Measurements from ENCODE around the gene COPS9. TPM values are rescaled to one million over a fixed set of nuclear protein-coding genes. Genes with fewer than 3 reads are reported as not detected.

Gene COPS9
- 98.1 TPM for total RNA-seq
- long read RNA-seq, transcript COPS9-205 (3 exons, 418 nt) = major isoform, 6 of 7 reads
- long read RNA-seq, partial matches to known transcripts = 0 of 7 reads
- long read RNA-seq, other reads (novel, unspliced or antisense) = 1 of 7 reads

DNA sequence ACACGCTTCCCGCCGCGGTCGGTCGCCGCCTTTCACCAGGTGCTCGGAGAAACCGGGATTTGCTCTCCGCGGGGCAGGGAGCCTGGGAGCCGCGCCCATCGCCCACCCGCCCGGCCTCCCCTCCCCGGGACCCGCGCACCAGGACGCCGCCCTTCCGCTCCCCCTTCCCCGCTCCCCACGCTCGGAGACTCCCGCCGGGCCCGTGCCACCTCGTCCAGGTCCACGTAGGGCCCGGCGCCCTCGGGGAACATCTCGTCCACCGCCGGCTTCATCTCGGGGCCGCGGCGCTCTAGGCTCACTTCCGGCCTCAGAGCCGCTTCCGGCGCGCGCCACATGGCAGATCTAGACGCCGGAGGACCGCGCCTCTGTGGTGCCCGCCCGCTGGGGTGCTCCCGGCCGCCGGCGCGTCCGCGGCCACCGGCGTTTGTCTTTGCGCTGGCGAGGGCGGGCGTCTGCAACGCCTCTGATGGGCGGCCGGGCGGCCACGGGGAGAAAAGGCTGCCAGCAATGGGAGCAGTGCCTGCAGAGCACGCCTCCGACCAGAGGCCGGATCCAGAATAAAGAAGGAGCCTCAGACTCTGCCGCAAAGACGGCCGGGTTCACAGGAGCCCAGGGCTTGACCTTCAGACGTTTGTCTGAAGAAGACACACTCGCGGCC, at the start of gene COPS9:
Gene COPS9 (minus strand): TSS at position 293 of the 658 bp plus-strand sequence. CDS start 21 bp downstream, at position 272.
- peak; percentile 98 for ATAC-seq
- Histone ChIP-seq H3K9me3 (no peaks in the 10 kb centered on the region), H3K27me3 (no peaks in the 10 kb centered on the region), H3K27ac (peak within 1 kb of the TSS; percentile 82), H3K36me3 (peaks cover 26% of the 10 kb centered on the region), H3K4me3 (peak within 1 kb of the TSS; percentile 100), H3K4me1 (peaks cover 10% of the 10 kb centered on the region)
- intact Hi-C loops (cut with DNase I) = no loop called here
- peak; percentile 94 for DNase-seq
- TF ChIP-seq, protein P1, sequence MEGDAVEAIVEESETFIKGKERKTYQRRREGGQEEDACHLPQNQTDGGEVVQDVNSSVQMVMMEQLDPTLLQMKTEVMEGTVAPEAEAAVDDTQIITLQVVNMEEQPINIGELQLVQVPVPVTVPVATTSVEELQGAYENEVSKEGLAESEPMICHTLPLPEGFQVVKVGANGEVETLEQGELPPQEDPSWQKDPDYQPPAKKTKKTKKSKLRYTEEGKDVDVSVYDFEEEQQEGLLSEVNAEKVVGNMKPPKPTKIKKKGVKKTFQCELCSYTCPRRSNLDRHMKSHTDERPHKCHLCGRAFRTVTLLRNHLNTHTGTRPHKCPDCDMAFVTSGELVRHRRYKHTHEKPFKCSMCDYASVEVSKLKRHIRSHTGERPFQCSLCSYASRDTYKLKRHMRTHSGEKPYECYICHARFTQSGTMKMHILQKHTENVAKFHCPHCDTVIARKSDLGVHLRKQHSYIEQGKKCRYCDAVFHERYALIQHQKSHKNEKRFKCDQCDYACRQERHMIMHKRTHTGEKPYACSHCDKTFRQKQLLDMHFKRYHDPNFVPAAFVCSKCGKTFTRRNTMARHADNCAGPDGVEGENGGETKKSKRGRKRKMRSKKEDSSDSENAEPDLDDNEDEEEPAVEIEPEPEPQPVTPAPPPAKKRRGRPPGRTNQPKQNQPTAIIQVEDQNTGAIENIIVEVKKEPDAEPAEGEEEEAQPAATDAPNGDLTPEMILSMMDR (IDR thresholded peaks at IDR 0.05) = no peak

DNA sequence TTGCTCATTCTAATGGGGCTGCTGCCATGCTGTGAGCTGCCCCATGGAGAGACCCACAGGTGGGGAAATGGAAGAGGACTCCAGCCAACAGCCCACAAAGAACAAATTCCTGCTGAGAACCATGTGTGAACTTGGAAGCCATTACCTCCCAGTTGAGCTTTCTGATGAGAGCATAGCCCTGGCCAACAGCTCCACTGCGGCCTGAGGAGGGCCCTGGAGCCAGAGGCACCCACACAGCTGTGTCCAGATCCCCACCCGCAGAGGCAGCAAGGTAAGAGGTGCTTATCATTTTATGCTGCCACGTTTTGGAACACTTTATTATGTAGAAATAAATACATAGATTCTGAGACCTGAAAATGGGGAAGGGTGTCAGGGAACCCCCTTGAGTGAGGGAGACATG, 48.6 kb upstream of the COPS9 start:
- Histone ChIP-seq H3K36me3 (no peaks in the 10 kb centered on the region), H3K4me3 (no peak overlapping the region), H3K4me1 (no peaks in the 10 kb centered on the region), H3K27ac (no peak overlapping the region), H3K9me3 (peaks cover 5% of the 10 kb centered on the region), H3K27me3 (peaks cover 4% of the 10 kb centered on the region)
- DNase-seq = peak; percentile 16
- ATAC-seq = no peak
- intact Hi-C loops (cut with DNase I) = no loop called here
- TF ChIP-seq, protein P1 (IDR thresholded peaks at IDR 0.05) = no peak

DNA sequence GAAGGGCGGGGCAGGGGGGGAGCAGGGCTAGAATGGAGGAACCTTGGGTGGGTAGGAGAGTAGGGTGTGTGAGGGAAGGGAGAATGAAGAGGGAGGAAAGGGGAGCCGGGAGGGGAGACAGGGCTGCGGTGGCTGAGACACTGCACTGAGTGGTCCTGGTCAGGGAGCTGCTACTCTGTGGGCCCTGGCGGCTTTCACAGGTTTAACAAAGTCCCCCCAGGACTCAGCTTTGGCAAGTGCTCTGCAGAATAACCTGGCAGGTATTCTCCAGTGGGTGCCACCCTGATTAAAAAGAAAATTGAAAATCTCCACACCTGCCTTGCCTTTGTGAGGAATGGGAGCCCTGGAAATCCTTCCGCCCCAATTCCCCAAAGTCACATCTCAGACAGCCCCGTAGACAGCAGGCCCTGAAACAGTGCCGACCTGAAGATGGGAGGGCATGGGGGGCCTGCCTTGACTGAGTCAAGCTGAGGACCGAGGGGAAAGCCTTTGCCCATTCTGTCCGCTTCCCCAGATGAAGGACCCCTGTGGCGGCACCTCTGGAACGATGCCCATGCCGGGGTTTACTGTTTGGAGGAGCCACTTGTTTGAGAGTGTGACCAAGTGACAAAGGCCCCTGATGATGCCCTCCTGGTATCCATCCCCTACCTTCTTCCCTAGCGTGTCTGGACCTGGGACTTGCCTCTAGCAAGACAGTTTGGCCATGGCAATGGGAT, 47.9 kb upstream of the COPS9 start:
- TF ChIP-seq, protein P1 (IDR thresholded peaks at IDR 0.05) = no peak
- H3K36me3 ChIP-seq = no peaks in the 10 kb centered on the region
- H3K4me3 ChIP-seq = no peak overlapping the region
- H3K4me1 ChIP-seq = no peaks in the 10 kb centered on the region
- ATAC-seq (no peak), DNase-seq (peak; percentile 35)
- H3K27me3 ChIP-seq = peaks cover 4% of the 10 kb centered on the region
- peaks cover 5% of the 10 kb centered on the region for H3K9me3 ChIP-seq
- intact Hi-C loops (cut with DNase I) = no loop called here
- no peak overlapping the region for H3K27ac ChIP-seq

DNA sequence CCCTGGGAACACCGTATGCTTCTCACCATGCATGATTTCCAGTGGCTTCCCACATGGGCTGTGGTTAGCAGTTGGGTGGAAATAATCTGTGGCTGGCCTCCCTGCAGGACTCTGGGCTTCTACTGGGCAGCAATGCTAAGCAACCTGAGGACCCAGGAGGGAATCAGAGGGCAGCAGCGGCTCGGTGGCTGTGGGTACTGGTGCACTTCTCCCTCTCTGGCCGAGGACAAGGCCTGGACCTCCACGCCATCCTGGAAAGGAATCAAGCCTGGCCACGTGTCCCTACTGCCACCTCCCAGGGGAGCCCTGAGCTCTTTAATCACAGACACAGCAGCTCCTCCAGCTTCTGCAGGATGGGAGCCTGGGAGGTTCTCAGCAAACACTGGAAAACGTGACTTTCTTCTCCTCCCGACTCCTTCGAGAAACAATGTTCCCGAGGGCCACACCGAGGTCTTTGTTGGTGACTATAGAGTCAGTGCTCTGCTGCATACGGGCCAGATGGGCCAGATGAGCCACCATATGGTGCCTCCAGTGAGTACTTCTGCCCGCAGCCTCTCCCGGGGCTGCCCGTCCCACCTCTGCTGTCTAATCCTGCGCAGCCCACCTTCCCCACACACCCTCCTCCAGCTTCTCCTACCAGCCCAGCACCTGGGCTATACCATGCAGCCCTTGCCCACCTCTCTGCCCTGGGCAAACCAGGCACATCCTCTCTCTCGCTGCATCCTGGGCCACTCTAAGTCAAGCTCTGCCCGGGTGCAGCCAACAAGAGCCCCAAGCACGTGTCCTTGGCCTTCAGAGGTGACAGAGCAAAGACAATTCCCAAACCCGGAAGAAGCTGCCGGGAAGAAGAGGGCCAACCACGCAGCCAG, 47.1 kb upstream of the COPS9 start:
- peaks cover 5% of the 10 kb centered on the region for H3K9me3 ChIP-seq
- intact Hi-C loops (cut with DNase I) = no loop called here
- DNase-seq (peak; percentile 47), ATAC-seq (no peak)
- no peaks in the 10 kb centered on the region for H3K36me3 ChIP-seq
- H3K4me1 ChIP-seq = no peaks in the 10 kb centered on the region
- no peak overlapping the region for H3K27ac ChIP-seq
- H3K27me3 ChIP-seq = peaks cover 6% of the 10 kb centered on the region
- no peak overlapping the region for H3K4me3 ChIP-seq
- TF ChIP-seq, protein P1 (IDR thresholded peaks at IDR 0.05) = no peak

DNA sequence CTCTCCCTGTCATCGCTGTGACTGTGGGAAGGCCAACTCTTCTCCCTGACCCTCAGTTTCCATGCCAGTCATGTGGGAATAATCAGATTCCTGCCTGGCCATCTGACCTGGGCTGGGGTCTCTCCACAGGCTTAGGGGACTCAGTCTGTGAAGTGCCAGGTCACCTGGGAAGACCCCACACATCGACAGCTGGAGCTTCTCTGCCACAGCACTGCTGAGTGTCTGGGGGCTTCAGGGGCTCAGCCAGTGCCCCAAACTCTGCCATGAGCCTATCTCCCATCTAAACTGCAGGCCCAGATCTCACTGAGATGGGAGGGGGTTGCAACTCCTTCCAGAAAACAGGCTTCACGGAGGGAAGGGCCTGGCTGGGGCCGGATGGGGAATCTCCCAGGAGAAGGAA, 46.4 kb upstream of the COPS9 start:
- DNase-seq = peak; percentile 33

More for the DNA sequence above, 46.4 kb upstream of the COPS9 start:
- Histone ChIP-seq H3K4me1 (no peaks in the 10 kb centered on the region), H3K27ac (no peak overlapping the region), H3K9me3 (no peaks in the 10 kb centered on the region), H3K27me3 (peaks cover 8% of the 10 kb centered on the region), H3K4me3 (no peak overlapping the region), H3K36me3 (no peaks in the 10 kb centered on the region)
- TF ChIP-seq, protein P1 (IDR thresholded peaks at IDR 0.05) = no peak
- intact Hi-C loops (cut with DNase I) = no loop called here
- ATAC-seq = no peak
